GM18870 (cell line): ENCODE measurements around the gene SPAG6.

Experiments used
- ATAC-seq: cut with Tn5 transposase; IDR thresholded peaks from one replicate; pipeline ENCODE4 v1.9.1; 2021; ENCODE audit warnings: moderate library complexity; ENCODE audit not compliant: unreplicated experiment

The SPAG6 gene

DNA sequence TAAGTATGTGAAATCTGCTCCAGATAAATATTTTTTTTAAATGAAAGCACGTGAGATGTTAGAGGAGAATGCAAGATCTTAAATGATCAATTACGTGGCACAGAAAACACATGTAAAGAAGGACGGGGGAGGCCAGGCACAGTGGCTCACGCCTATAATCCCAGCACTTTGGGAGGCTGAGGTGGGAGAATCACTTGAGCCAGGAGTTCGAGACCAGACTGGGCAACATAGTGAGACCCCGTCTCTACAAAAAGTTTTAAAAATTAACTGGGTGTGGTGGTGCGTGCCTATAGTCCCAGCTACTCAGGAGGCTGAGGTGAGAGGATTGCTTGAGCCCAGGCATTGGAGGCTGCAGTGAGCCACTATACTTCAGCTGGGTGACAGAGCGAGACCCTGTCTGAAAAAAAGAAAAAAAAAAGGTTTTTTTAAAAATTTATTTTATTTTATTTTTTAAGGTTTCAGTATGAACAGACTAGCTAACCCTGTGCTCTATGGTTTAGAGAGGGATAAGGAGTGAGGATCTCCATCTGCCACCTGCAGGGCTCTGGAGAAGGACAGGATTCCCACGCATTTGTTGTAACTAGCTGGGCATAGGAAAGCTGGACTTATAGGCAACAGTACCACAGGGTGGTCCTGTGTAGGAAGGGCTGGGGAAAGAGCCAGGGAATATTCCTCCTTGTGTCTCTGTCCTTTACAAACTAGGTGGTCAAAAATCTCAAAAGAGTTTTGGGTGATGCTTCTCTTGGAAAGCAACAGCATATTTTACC, 113.2 kb downstream of the SPAG6 start:
- ATAC-seq, result no peak

DNA sequence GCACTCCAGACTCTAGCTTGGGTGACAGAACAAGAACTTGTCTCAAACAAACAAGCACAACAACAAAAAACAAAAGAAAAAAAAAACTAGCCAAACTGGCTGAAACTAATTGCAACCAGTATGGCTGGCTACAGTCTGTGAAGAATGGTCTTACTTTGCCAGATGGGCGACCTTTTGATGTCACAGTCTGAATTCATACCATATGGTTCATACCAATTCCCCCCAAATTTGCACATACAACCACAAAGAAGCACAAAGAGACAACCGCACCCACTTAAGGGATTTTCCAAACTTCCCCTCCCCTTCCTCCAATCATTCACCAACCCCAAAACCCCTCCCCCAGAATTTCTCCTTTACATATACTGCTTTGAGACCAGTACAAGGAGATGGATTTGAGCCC, 114.2 kb downstream of the SPAG6 start:
- peak; percentile 52 for ATAC-seq

- no peak for ATAC-seq
Observed at GRCh38 chr10:22460101-22460500, 114.8 kb downstream of the SPAG6 start.

DNA sequence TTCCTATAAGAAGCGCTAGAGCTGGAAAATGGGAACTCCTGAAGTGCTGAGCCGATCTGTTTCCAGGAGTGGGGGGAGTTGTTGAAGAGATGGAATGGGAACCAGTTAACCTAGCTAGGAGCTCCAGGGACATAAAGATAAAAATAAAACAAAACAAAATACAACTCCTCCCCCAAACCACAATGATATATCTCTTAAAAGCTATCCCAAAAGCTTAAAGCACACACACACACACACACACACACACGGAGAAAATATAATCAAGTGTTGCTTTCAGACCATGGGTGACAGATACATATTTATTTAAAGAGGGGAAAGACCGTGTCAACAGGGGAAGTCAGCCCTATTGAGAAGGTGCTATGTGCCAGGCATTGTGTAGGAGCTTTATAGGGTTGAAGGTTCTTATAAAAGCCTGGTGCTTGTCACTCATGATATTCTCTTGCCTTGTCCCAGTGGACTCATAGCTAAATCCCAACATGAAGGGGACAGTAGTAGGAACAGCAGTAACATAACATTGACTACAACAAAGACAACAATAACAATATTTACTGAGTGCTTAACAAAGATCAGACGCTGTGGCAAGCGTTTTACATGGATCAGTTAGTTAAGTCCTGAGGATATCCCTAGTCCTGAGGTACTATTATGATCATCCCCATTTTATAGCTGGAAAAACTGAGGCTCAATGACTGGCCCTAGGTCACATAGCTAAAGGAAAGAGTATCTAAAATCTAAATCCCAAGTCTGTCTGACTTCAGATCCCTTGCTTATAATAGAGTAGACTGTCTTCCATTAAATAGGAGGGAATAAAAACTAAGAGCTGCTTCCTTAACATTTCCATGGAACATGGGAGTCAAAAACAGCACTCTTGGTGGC, 115.5 kb downstream of the SPAG6 start:
- no peak for ATAC-seq

DNA sequence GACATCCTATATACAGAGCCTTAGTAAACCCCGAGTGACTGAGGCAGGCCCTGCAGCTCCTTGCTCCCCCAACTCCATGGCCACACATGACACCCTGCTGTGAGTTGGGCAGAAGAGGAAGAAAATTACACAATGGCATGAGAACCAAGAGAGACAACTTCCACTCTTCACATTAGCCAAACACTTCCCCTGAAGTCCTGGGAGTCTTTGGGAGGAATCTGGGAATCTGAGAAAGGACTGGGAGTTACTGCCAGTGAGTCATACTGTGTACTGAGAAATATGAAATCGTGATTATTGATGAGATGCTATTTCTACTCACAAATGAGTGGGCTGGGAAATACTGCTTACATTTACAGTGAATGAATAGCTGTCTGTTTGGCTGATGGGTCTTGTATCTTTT, 116.6 kb downstream of the SPAG6 start:
- no peak for ATAC-seq

GRCh38 chr10:22463255-22463654, 118.0 kb downstream of the SPAG6 start:
- no peak for ATAC-seq

- no peak for ATAC-seq
Observed at GRCh38 chr10:22464966-22465629, 119.8 kb downstream of the SPAG6 start.

- no peak for ATAC-seq
Observed at GRCh38 chr10:22466763-22467334, 121.6 kb downstream of the SPAG6 start.
